ENCODE results near the gene MAP1LC3C.
"Not testable (repeated sequence)": the region's sequence is repeated elsewhere in the genome, so short reads cannot be mapped to it uniquely, and the experiment has no call there.

Gene MAP1LC3C

GRCh38 chr1:241990040-241990439 is 8.9 kb downstream of the MAP1LC3C start:
- no peak for DNase-seq

GRCh38 chr1:241988389-241988930 is 10.4 kb downstream of the MAP1LC3C start:
- not testable (repeated sequence) for DNase-seq

GRCh38 chr1:241985787-241986186 is 13.1 kb downstream of the MAP1LC3C start:
- DNase-seq = no peak

GRCh38 chr1:241979926-241980325 is 19.0 kb downstream of the MAP1LC3C start:
- DNase-seq = no peak

- DNase-seq = no peak
These were observed 19.8 kb downstream of the MAP1LC3C start for GRCh38 chr1:241979071-241979470.

- DNase-seq = no peak
These were observed 22.7 kb downstream of the MAP1LC3C start for GRCh38 chr1:241976229-241976628.

GRCh38 chr1:241972703-241973369 is 26.1 kb downstream of the MAP1LC3C start:
- DNase-seq = no peak

- DNase-seq = no peak
These were observed 30.3 kb downstream of the MAP1LC3C start for GRCh38 chr1:241968611-241969010.

GRCh38 chr1:241964550-241965282 is 34.2 kb downstream of the MAP1LC3C start:
- no peak for DNase-seq

- DNase-seq = no peak
These were observed 35.2 kb downstream of the MAP1LC3C start for GRCh38 chr1:241963722-241964121.

- DNase-seq = no peak
These were observed 36.7 kb downstream of the MAP1LC3C start for GRCh38 chr1:241962153-241962552.

- no peak for DNase-seq
These were observed 41.0 kb downstream of the MAP1LC3C start, which contains the start of gene BECN2 for GRCh38 chr1:241957692-241958494. TSS of gene BECN2 (plus strand) at chr1:241957767. CDS start at chr1:241957767, 0 bp downstream.

- no peak for DNase-seq
These were observed 48.5 kb downstream of the MAP1LC3C start for GRCh38 chr1:241950390-241950789.

- no peak for DNase-seq
These were observed 51.5 kb downstream of the MAP1LC3C start for GRCh38 chr1:241947354-241947753.

Data from central memory CD4-positive, alpha-beta T cell (primary cell).